Right lung (tissue), 5 donors: Measurements from ENCODE around the gene PLD5. TPM values are rescaled to one million over a fixed set of nuclear protein-coding genes. Genes with fewer than 3 reads are reported as not detected.
"Not testable (repeated sequence)": the region's sequence is repeated elsewhere in the genome, so short reads cannot be mapped to it uniquely, and the experiment has no call there.

Experiments
- DNase-seq, 2 donors: peaks; one replicate each; pipeline ENCODE4 v3.0.0-alpha.2; 2013
- polyA plus RNA-seq, 5 donors: library from polyadenylated mRNA; unstranded; fragments of 120-200 nt; gene quantifications; one replicate each; pipeline versions ENCODE4 v1.2.1 to v1.2.3, GENCODE V29; 2013; ENCODE audit warnings: inconsistent platforms in 1 of 5, low replicate concordance in 1 of 5; ENCODE audit not compliant: insufficient read length in 5 of 5, insufficient read depth in 1 of 5

PLD5 gene
- polyA plus RNA-seq, 5 donors: 0.19 to 0.59 (median 0.36) TPM

DNA sequence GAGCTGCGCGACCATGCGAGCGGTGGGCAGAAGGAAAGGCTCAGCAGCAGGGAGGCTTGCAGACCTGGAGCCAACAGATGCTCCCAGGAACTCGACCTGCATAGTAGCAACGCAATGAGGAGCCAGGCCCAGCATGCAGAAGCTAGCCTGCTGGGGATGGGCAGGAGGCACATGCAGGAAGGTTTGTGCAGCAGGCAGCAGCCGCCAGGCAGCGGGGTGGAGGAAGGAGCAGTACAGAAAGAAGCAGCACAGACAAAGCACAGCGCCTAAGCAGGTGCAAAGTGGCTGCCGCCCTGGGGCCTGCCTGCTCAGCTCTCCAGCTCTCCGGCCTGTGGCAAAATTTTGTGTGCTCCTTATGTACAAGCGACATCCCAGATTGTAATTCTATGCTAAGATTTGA lies 312.1 kb downstream of the PLD5 start:
- no peak for DNase-seq

DNA sequence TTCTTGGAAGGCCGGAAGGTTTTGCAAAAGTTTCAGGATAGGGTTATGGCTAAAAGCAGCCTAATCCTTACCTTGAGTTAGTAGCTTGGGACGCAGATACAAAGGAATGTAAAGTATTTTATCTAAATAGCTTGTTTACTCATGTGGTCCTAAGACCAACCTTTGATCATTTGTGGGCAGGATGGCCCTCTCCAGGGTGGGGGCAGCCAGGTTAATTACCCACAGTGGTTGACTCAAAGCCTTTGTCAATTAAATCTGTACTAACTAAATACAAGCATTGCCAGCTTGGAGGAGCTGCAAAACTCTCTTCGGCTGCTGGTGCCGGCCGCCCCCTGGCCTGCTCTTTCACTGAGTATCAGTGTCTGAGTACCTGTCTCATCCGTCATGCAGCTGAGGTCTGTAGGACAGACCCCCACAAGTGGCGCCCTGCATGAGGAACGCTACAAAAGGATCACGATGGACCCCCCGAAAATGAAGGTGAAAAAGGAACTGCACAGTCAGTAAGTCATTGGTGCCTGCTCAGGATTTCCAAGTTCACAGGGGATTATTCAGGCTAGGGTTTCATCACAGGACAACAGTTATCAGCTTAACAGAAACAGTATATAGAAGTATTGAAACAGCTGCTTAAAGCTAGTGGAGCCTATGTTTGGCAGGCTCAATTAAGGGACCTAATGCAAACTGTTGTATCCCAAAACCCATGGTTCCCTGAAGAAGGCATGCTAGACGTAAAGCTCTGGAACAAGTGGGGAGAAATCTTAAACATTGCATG lies 313.1 kb downstream of the PLD5 start:
- no peak for DNase-seq

DNA sequence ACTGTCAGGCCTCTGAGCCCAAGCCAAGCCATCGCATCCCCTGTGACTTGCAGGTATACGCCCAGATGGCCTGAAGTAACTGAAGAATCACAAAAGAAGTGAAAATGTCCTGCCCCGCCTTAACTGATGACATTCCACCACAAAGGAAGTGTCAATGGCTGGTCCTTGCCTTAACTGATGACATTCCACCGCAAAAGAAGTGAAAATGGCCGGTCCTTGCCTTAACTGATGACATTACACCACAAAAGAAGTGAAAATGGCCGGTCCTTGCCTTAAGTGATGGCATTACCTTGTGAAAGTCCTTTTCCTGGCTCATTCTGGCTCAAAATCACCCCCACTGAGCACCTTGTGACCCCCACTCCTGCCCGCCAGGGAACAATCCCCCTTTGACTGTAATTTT lies 314.2 kb downstream of the PLD5 start:
- not testable (repeated sequence) for DNase-seq

DNA sequence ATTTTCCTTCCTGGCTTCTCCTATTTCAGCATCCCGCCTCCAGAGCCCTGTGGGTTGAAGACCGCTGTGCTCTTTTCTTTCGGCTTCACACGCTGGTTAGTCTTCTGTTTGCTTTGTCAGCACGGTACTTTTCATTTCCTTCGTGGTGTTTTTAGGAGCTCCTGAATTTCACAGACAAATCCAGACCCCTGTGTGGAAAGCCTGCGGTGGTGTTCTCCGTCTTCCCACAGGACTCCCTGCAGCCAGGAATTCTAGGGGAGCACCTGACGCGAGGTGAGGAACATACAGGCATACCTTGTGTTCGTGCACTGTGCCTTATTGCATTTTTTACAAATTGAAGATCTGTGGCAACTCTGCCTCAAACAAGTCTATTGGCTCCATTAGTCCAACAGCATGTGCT lies 315.4 kb downstream of the PLD5 start:
- DNase-seq: no peak

DNA sequence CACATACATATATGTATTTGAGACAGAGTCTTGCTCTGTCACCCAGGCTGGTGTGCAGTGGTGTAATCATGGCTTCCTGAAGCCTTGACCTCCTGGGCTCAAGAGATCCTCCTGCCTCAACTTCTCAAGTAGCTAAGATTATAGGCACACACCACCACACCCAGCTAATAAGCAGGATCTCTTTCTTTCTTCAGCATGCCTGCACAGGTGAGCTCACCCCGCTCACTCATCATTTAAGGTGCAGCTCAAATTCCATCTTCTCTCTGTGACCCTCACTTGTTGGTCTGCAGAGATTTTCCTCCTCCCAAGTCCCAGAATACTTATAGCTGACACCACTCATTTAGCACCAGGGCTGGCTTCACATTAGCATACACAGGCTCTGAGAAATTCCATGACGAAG lies 316.5 kb downstream of the PLD5 start:
- no peak for DNase-seq

DNA sequence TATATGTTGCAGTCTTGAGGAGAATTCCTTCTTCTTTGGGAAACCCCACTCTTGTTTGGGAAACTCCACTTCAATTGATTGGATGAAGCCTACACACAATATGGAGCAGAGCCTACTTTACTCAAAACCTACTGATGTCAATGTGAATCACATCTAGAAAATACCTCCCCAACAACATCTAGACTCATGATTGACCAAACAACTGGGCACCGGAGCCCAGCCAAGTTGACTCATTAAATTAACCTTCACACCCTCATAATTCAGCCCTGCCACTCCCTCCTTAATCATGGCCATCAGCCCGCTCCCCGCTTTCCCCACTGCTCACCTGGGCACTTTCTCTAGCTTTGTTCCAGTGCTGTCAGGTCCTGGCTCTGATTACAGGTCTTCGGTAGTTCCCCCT lies 317.5 kb downstream of the PLD5 start:
- DNase-seq: no peak

DNA sequence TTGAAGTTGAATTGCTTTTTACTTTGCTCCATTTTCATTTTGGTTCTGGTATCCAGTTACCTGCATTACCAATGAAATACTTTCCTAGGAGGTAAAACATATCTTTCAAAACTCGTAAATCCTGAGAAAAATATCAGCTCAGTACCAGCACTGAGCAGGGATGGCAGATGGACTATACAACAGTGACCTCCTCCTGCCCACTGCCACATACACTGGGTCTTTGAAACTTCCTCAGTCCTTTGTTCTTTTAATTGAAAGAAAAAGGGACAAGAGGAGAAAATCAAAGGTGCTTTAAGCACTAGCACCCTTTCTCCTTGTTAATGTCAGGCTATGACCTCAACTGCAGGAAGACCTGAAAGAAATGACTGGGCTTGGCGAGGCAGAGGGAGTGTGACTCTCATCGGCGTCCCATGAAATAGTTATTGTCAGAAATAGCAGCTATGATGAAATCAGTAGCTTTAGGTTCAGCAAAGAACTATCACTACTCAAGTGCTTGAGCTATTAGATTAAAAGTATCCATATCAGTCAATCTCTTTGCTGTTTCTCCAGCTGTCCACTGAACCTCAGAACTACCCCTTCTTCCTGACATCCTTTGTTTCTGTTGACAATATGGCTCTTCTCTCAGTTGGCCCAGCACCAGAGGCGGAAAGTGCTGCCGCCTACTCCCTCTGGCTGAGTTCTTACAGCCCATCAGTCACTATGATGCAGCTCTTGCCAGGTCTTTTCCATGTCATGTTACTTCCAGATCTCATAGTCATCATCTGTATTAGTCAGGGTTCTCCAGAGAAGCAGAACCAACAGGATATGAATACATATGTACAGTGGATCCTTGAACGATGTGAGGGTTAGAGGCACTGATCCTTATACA lies 318.6 kb downstream of the PLD5 start:
- DNase-seq: peak in 1 of 2 donors; percentile 11

DNA sequence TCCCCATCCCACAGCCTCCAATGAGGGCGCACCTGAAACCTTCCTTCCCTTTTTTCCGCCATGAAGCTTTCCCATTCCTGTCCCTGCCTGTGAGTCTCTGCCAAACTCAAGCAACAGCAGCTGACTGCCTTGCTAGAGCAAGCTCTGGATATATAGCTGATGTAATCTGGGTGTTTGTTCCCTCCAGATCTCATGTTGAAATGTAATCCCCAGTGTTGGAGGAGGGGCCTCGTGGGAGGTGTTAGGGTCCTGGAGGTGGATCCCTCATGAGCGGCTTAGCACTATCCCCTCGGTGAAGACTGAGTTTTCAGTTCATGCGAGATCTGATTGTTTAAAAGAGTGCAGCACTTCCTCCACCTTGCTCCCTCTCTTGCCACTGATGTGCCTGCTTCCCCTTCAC lies 321.2 kb downstream of the PLD5 start:
- DNase-seq: no peak

DNA sequence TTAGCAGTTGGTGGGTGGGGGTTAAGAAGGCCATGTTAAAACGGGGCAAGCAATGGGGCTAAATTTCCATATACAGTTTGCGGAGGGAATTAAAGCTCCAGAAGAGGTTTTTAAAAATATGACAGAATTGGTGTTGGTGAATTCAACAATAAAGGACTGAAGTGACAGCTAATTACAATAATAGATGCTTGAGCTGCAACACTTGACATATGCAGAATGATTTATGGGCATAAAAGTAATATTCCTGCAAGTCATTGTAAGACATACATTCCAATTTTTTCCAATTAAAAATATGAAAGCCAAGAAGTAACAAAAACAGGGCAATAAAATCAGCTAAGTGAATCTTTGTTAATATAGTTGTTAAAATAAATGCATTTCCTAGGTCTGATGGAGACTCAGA lies 323.4 kb downstream of the PLD5 start:
- no peak for DNase-seq

DNA sequence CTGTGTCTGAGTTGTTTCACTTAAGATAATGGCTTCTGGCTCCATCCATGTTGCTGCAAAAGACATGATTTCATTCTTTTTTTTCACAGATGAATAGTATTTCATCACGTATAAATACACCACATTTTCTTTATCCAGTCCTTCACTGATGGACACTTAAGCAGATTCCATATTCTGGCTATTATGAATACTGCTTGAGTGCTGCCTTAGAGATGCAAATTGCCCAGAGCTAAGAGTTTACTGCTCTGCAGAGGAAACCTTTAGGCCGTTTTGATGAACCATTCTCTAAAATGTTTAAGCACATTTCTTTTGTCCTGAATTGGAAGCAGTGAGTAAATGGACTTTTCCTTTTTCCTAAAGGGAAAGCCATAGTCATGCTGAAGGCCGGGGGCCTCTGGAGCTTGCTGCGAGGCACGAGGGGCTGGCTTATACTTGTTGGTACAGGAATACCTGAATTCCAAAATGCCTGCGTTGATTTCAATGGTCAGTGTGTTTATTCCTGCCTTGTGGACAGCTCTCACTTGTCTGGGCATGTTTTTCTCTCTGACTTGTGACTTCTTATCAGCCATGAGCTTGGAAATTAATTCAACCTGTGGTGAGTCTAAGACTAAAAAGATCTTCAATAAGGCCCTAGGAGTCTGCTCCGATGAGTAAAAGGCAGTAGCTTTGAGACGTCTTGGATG lies 324.6 kb downstream of the PLD5 start:
- DNase-seq: no peak

DNA sequence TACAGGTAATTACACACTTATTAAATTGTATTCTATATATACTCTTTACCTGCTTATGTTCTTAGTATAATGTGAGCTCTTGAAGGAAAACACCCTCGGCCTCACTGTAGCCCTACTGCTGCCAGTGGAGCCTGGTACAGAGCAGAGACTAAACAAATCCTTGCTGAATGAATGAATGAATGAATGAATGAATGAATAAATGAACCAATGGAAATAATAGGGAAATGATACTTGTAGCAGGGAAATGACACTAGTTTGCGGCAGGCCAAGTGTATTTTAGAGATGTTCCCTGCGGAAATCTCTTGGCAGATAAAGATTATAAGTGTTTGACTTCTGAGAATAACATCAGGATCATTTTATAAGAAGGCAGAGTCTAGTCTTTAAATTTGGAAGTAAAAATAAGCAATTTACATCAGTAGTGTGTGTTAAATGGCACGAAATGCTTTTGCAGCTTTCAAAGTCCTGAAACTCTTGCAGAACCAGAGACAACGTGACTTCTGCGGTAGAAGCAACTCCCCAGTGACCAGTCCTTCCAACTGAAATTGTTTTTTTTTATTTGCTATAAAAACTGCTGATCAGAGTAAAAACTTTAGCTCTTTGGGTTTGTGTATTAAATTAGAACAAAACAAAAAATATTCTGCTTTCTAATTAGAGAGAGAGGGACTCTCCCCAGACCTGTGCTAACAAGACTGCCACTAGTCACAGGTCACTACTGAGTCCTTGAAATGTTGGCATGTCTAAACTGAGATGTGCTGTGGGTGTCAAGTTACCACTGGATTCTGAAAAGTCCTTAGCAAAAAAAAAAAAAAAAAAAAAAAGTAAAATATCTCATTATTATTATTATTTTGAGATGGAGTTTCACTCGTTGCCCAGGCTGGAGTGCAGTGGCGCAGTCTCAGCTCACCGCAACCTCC lies 326.3 kb downstream of the PLD5 start:
- DNase-seq: no peak

DNA sequence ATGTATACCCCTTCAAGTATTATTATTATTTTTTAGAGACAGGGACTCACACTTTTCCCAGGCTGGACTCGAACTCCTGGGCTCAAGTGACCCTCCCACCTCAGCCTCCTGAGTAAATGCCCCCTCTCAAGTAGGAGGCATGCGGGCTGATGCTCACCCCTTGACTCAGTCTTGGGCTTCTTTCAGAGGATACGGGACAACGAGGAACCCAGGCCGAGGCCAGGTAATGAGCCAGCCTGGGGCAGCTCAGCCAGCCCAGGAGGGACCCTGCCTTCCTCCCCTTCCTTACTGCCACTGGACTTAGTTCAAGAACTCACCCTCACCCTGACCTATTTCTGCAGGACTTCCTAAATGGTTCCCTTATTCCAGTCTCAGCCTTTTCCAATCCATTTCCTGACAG lies 327.6 kb downstream of the PLD5 start:
- no peak for DNase-seq

DNA sequence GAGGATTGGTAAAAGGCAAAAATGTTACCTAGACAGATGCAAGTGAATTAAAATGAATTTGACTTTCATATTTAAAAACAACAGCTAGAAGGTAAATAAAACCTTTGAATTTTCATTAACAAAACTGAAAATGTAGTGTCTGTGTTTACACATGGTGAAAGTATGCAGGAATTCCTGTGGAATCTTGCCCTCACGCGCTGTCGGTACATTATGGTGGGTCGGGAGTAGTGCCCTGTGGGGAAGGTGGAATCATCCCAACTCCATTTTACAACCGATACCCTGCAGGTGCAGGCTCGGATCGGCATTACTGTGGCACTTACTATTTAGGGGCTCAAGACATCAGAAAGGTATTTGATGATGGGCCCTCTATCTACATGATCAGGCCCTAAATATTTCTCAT lies 328.4 kb downstream of the PLD5 start:
- DNase-seq: no peak

DNA sequence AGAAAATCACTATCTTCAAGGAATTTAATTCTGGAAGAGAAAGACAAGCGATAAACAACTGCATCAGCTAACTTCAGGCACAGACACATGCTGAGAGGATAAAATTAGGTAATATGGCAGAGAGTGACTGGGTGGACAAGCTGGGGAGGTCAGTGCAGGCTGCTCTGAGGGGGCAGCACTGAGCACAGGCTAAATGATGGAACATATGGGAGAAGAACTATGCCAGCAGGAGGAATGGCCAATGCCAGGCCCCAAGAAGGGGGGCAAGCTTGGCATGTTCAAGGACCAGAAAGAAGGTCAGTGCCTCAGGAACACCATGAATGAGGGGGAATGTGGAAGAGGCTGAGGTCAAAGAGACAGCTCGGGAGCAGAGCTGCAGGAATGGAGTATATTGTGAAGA lies 334.9 kb downstream of the PLD5 start:
- DNase-seq: no peak

DNA sequence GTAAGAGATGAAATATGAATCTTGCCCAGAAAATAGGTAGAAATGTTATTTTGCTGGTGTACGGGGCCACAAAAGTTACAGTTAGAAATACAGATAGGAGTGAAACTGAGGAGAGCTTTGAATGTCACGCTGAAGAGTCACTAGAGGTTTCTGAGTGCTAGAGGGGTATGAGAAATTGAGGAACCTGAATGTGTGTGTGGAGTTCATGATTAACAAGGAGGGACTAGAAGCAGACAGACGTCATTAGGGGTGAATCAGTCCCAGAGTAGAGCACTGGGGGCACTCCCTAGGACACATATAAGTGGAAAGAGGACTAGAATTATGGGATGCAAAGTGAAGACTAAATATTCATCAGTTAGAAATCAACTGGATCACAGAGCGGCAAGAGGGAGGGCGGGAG lies 336.7 kb downstream of the PLD5 start:
- DNase-seq: no peak

DNA sequence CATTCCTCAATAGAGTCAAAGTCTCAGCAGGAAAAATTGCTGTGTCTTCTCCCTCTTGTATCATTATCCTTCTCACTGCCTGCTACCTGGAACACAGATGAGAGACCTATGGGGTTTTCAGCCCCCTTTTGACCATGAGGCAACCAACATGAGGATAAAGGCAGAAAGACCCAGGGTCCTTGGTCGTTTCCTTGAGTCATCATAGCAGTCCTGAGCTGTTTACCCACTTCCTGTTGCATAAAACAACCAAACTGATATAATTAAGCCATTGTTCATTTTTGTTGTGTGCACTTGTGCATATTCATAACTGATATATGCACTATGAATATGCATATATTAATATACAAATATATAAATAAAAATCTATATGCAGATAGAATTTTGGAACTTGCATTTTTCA lies 337.3 kb downstream of the PLD5 start:
- no peak for DNase-seq

DNA sequence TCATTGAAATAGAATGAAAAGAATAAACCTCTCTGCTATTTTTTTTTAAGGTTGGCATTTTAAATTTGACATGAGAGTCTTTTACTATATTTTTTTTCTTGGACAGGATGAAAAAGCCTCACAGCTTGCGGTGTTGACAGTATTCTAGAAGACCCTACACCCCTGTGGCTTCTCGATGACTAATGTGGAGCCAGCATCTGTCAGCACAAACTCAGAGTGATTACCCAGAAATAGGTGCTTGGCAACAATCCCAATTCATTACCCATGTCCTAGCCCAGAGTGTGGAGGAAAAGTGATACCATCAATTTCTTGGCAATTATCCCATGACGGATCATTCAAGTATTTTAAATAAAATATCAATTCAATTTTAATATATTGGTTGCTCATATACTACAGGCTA lies 338.8 kb downstream of the PLD5 start:
- no peak for DNase-seq

DNA sequence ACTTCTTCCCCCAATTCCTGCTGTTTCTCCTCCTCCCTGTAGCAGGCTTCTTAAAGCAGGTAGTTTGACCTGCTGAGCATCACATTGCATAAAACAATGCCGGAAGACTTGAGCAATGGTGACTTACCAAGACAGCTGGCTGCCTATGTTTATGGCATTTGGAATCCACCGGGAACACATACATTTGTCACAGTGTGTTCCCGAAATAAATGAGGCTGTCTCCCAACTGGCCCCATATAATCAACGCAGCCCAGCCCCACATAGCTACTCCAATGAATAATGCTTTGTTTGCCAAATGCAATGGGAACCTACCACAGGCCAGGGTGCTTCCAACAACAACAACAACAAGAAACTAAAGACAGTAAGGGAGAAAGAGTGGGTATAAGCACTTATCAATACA lies 339.5 kb downstream of the PLD5 start:
- DNase-seq: no peak

DNA sequence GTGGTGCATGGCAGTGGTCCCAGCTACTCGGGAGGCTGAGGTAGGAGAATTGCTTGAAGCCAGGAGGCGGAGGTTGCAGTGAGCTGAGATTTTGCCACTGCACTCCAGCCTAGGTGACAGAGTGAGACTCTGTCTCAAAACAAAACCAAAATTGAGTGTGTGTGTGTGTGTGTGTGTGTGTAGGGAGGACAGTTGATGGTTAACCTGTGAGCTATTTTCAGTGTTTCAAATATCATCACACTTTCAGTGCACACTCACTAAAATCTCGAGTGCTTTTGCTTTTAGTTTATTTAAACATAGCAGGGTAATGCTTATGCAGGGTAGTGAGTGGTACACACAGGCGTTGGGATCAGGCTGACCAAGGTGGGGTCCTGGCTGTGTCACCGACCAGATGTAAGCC lies 344.7 kb downstream of the PLD5 start:
- DNase-seq: not testable (repeated sequence)

DNA sequence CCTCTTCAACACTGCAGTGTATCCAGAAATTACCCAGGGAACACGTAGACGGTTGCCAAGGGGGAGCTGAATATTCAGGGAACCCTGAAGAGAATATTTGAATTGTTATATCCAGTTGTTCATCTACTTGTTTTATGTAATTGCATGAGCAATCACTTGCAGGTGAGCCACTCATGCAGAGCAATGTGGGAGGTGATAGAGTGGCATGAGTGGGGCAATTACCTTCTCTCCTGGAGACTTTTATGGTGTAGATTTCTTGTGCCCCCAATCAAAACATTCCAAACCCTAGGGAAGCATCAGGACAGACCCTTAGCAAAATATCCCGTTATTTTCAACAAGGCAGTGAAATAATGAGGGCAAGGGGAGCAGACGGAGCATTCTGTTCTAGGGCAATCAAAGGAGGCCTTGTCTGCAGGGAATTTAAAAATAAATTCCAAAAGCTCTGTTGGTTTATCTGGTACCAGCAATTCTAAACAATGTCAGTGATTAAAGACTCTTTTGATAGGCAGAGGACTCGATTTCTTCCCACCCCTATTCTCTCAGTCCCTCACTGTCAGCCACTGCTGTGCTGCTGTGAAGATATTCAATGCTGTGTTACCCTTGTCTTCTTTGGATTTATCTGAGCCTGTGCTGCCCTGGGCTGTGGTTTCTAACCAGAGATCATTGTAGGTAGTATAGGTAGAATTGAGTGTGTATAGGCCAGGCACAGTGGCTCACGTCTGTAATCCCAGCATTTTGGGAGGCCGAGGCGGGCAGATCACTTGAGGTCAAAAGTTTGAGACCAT lies 345.4 kb downstream of the PLD5 start:
- DNase-seq: no peak

DNA sequence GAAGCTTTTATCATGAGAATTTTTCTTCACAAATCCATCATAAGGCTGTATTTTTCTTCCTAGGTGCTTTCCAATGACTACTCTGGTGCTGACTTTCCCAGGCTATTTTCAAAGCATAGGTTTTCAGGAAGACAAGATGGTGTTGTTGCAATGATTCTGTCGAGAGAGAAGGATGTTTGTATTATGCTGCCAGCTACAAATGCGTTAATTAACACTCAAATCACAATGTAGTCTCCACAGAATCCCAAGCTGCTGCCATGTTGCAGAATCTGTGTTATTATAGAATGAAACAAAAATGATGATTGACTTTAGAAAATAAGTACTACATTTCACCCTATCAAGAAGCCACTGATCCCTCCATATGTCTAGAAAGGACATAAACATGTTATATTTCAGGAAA lies 346.1 kb downstream of the PLD5 start:
- DNase-seq: no peak
